ENCODE measurements around the gene ERBB4. TPM values are rescaled to one million over a fixed set of nuclear protein-coding genes. Genes with fewer than 3 reads are reported as not detected.

ERBB4 gene
- total and polyA plus RNA-seq, 10 of the 15 experiments (the other 5 are each of a cell fraction or from before 2014, with no cell fraction given), result under 0.01 to 0.23 (median 0.01) TPM; not detected in 4

- Histone ChIP-seq H3K9ac (ENCODE audit: control insufficient read depth, insufficient read depth, low read length) (no peak overlapping the region), H3K27ac (ENCODE audit: control insufficient read depth, insufficient read depth) (no peak overlapping the region), H3K4me1 (ENCODE audit: control insufficient read depth, insufficient read depth, low read length) (no peaks in the 10 kb centered on the region), H3K36me3 (ENCODE audit: control insufficient read depth in 2 of 2, insufficient read depth in 2 of 2, low read length in 1 of 2) (no peaks in the 10 kb centered on the region), H2AFZ (ENCODE audit: control insufficient read depth, low read depth, low read length) (no peak overlapping the region), H3K27me3 (replicated peaks in 1 of 2; ENCODE audit: control insufficient read depth in 2 of 2, insufficient read depth in 2 of 2, low read length in 1 of 2) (no peaks in the 10 kb centered on the region), H3K79me2 (ENCODE audit: control insufficient read depth, insufficient read depth, low read length) (no peaks in the 10 kb centered on the region), H3K4me3 (no peak overlapping the region), H3K4me2 (ENCODE audit: control insufficient read depth, insufficient read depth) (no peak overlapping the region), H4K20me1 (ENCODE audit: control insufficient read depth, insufficient read depth) (no peaks in the 10 kb centered on the region), H3K9me3 (replicated peaks; ENCODE audit: control insufficient read depth, insufficient read depth, low read length) (no peaks in the 10 kb centered on the region)
- WGBS (ENCODE audit: insufficient coverage, insufficient replicate concordance, low lambda C conversion rate, missing lambda C conversion rate), result 48% methylated on average over 2 of the region's 2 CpGs
- in situ Hi-C loops (cut with MboI), result no loop called here
- TF ChIP-seq PRDM15 (CRISPR knock-in tag; IDR thresholded peaks at IDR 0.05) (no peak), POLR2AphosphoS5 (IDR thresholded peaks at IDR 0.05; ENCODE audit: low read length) (no peak), SMAD5 (IDR thresholded peaks at IDR 0.05; ENCODE audit: low read depth) (no peak), ZBED1 (IDR thresholded peaks at IDR 0.05; ENCODE audit: borderline replicate concordance) (no peak), SKIL (IDR thresholded peaks at IDR 0.05; ENCODE audit: low read depth, poor library complexity, severe bottlenecking) (no peak), TCF12 (IDR thresholded peaks at IDR 0.05; ENCODE audit: low read depth, low read length) (no peak), ZNF24 (IDR thresholded peaks at IDR 0.05) (no peak), RB1 (IDR thresholded peaks at IDR 0.05; ENCODE audit: borderline replicate concordance) (no peak), MYB (IDR thresholded peaks at IDR 0.05; ENCODE audit: borderline replicate concordance, low read depth, low read length) (no peak), PAX5 (IDR thresholded peaks at IDR 0.05; ENCODE audit: borderline replicate concordance, low read depth, low read length) (no peak)
- DNase-seq (ENCODE audit: low read depth, low spot score), result no peak
- POLR2A ChIA-PET, result interaction anchor here (1.4 kb wide), 1 partner anchor 22 kb away, joined by 3 read pairs; no protein-coding TSS in a partner anchor
- no peak for FAIRE-seq
- RAD21 ChIA-PET (ENCODE audit: unreplicated experiment), result no interaction called here
- CTCF ChIA-PET, result interaction anchor here (1.3 to 2.5 kb wide), 2 partner anchors 8 to 38 kb away, joined by 5 to 9 read pairs; no protein-coding TSS in a partner anchor
- SMC1A ChIA-PET (ENCODE audit: uncharacterized antibody, unreplicated experiment), result interaction anchor here (0.7 to 3.5 kb wide), 4 partner anchors 10 to 201 kb away, joined by 3 to 12 read pairs (median 4); no protein-coding TSS in a partner anchor
- no TSS peak for BruUV-seq (replicated peaks)
- intact Hi-C loops (cut with micrococcal nuclease; ENCODE audit: unreplicated experiment), result no loop called here
- ATAC-seq, result no peak
Measured at GRCh38 chr2:212042562-212042961, 496.0 kb downstream of the ERBB4 start.
